ENCODE results near the gene TM4SF20.
"Not testable (repeated sequence)": the region's sequence is repeated elsewhere in the genome, so short reads cannot be mapped to it uniquely, and the experiment has no call there.

The TM4SF20 gene

GRCh38 chr2:227366769-227367426 lies 12.2 kb downstream of the TM4SF20 start:
- DNase-seq: no peak

DNA sequence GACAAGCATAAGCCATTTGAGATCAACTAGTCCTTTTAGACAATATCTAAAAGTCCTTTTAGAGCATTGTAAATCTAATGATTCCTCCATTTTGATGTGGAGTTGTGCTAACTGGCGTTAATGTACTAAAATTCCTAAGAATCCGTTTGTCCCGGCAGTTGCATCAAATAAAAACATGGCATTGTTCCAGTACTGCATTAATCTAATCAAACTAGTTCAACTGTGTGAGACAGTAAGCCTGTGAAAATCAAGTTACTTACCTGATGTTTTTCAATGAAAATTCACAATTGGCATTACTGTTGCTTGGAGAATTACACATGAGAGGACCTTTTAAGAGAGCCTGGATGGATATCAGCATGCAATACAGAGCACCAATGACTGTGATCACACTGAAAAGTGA lies 13.3 kb downstream of the TM4SF20 start:
- no peak for DNase-seq

- DNase-seq: not testable (repeated sequence)
Observed at GRCh38 chr2:227364585-227365263, 14.4 kb downstream of the TM4SF20 start.

DNA sequence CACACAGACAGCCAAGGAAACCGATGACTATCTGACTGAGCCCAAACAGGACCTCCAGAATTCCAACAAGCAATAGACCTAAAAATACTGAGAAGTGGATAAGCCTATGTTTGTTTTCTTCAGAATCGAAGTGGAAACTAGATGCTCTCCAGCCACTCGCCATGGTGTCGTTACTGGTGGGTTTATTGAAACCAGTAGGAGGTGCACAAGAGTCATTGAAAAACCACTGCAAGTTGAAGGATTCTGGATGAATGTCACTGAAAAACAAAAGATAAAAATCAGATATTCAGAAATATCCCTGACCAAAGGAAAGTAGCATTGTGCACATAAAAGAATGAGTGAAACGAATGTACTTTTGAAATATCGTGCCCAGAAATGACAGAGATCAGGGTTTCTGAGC lies 15.3 kb downstream of the TM4SF20 start:
- DNase-seq: no peak

DNA sequence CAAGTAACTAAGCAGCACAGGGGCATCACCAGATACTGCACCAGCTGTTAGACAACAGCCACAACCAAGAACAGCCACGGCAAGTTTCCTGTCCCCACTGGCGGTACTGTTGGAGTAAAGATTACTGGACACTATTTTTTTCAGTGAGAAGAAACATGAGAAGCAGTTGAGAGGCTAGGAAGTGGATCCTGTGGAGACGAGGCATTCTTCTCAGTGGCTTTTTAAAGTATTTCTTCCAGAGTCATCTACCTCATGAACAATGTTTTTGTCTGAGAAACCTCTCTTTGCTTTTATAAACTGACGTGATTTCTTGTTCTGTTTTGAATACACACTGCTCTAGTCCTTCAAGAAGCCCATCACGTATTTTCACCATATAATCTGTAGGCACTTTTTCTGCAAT lies 18.8 kb downstream of the TM4SF20 start:
- DNase-seq: no peak

- no peak for DNase-seq
Observed at GRCh38 chr2:227351639-227352038, 27.5 kb downstream of the TM4SF20 start.

DNA sequence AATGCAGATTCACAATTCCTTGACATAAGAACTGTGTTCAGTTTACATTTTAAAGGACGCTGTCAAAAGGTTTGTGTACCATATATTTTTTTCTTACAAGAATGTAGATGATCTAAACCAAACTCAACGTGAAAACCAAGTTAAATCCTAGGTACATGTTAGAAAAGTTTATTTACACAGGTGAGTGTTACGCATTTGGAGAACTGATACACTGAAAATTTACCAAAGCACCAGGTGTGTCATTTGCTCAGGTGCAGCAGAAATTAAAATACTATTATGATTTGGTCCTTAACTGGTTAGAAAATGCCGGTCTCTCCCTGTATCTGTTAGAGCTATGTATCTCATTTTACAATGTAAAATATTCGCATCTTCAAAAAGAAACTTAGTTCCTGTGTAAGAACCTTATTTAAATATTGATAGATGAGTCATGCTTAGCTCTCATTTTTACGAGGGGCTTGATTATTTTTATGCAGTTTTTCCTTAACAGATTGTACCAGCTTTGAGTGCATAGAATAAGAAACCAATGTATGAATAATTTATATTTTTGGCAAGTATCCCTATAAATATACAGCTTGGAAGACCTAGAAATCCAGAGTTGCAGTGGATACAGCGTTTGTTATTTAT lies 29.0 kb downstream of the TM4SF20 start:
- DNase-seq: no peak

GRCh38 chr2:227348324-227348723 lies 30.8 kb downstream of the TM4SF20 start:
- DNase-seq: no peak

GRCh38 chr2:227347117-227347516 lies 32.0 kb downstream of the TM4SF20 start:
- DNase-seq: no peak

DNA sequence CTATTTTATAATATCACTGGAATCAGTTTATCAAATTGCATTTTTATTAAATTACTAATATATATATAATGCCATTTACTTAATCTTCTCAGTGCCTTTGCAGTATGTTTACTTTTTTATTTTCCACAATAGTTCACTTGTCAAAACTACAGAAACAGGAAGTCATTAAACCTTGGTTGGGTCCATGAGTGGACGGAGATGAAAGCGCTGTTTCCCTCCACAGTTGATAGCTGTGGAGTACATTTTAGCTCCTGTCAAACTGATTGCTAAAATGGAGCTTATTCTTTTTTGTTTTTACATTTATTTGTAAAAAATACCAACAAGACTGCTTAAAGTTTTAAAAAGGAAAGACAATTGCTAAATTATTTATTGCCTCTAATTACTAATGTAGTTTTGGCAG lies 34.9 kb downstream of the TM4SF20 start:
- DNase-seq: no peak

GRCh38 chr2:227341553-227341952 lies 37.6 kb downstream of the TM4SF20 start:
- DNase-seq: no peak

- no peak for DNase-seq
Observed at GRCh38 chr2:227340106-227340505, 39.0 kb downstream of the TM4SF20 start.

GRCh38 chr2:227339098-227339599 lies 40.0 kb downstream of the TM4SF20 start:
- DNase-seq: no peak

GRCh38 chr2:227337442-227337841 lies 41.7 kb downstream of the TM4SF20 start:
- no peak for DNase-seq

- no peak for DNase-seq
Observed at GRCh38 chr2:227335713-227336112, 43.4 kb downstream of the TM4SF20 start.

- no peak for DNase-seq
Observed at GRCh38 chr2:227326783-227327182, 52.3 kb downstream of the TM4SF20 start.

- DNase-seq: no peak
Observed at GRCh38 chr2:227325839-227326195, 53.3 kb downstream of the TM4SF20 start.

GRCh38 chr2:227324995-227325838 lies 53.9 kb downstream of the TM4SF20 start, which contains the start of gene MFF:
TSS of gene MFF (plus strand) at chr2:227325251. CDS start at chr2:227330666, 5,415 bp downstream.
- peak; percentile 87 for DNase-seq

DNA sequence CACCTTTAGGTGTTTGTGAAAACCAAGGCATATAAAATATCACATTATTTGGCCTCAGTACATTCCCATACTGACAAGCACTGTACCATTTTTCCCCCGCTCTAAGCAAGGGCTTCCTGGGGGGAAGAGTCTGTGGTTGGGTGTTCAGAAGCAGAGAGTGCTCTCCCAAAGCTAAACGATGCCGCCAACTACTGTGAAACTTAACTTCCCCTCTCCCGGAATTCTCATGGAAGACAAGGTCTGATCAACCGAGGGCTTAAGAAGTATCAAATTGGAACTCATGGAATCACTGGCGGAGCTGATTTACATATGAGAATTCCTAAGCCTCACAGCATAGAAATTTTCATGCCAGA lies 54.5 kb downstream of the TM4SF20 start:
- no peak for DNase-seq

- DNase-seq: no peak
Observed at GRCh38 chr2:227323818-227324217, 55.3 kb downstream of the TM4SF20 start.

- DNase-seq: no peak
Observed at GRCh38 chr2:227322530-227323205, 56.4 kb downstream of the TM4SF20 start.

GRCh38 chr2:227320305-227321094 lies 58.6 kb downstream of the TM4SF20 start:
- DNase-seq: no peak
